GM18870 (cell line): ENCODE measurements around the gene TMEM175.
"Not testable (repeated sequence)": the region's sequence is repeated elsewhere in the genome, so short reads cannot be mapped to it uniquely, and the experiment has no call there.

Source experiments
- ATAC-seq: cut with Tn5 transposase; IDR thresholded peaks from one replicate; pipeline ENCODE4 v1.9.1; 2021; ENCODE audit warnings: moderate library complexity; ENCODE audit not compliant: unreplicated experiment

TMEM175 gene

DNA sequence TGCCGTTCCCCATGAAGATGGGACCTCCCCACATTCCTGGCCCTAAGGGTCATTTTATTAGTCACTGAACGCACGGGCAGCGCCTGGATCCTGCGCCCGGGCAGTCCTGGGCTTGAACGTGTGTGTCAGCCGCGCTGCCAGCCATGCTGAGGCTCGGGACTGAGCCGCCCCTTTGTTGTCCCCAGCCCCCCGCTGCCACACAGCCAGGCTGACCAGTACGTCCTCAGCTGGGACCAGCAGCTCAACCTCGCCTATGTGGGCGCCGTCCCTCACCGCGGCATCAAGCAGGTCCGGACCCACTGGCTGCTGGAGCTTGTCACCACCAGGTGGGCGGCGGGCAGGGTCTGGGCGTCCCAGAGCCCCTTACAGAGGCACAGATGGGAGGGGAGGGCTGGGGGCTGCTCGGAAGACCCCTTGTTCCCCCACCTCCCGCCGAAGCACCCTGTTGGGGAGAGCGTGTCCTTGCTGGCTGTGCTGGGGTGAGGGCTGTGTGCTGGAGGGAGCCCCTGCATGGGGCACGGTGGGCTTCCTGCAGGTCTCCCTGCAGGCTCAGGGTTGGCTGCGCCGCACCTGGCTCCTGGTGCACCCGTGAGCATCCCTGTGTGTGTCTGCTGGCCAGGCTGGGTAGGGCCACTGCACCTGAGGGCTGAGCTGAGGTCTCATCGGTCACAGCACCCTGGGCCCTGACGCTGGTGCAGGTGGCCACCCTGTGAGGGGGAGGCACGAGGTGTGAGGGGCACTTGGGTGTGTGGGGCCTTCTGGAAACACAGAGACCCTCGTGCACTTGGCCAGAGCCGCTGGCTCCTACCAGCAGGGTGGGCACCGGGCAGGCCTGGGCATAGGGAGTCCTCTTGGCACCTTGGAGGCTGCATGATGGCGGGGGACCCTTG, 55.6 kb downstream of the TMEM175 start:
- ATAC-seq, result no peak

DNA sequence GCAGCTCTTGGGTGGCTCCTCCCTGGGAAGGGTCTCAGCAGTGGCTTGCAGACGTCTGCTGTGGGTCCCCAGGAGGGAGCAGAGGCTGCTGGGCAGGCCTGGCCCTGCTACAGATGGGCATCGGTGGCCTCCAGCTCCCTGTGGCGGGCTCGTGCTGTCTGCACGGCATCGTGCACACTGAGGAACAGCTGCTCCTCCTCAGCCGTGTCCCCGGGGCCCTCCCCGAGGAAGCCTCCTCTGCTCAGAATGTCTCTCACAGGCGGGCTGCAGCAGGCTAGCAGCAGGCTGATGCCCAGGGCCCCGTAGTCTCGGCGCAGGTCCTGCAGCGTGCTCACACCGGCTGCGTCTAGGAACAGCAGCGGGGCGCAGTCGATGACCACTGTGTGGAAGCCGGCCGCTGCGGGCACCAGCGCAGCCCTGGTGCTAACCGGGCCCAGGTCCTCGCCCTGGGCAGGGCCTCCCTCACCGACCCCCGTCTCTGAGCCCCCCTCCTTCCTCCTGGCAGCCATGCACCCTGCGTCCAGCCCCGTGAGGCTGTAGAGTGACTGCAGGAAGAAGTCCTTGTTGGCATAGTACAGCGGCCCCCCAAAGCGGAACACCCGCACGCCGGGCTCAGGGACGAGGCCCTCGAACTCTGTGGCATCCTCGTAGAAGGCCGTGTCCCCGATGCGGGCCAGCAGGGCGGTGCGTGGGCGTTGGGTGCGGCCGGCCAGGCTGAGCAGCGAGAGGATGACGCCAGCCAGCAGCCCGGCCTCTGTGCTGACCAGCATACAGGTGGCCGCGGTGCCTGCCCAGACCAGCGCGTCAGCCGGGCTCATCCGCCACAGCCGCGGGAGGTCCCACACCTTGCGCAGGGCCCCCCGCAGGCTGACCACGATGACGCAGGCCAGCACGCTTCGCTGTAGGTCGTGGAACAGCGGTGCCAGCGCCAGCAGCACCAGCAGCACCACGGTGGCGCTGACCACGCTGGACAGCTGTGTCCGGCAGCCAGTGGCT, 56.8 kb downstream of the TMEM175 start:
- no peak for ATAC-seq

DNA sequence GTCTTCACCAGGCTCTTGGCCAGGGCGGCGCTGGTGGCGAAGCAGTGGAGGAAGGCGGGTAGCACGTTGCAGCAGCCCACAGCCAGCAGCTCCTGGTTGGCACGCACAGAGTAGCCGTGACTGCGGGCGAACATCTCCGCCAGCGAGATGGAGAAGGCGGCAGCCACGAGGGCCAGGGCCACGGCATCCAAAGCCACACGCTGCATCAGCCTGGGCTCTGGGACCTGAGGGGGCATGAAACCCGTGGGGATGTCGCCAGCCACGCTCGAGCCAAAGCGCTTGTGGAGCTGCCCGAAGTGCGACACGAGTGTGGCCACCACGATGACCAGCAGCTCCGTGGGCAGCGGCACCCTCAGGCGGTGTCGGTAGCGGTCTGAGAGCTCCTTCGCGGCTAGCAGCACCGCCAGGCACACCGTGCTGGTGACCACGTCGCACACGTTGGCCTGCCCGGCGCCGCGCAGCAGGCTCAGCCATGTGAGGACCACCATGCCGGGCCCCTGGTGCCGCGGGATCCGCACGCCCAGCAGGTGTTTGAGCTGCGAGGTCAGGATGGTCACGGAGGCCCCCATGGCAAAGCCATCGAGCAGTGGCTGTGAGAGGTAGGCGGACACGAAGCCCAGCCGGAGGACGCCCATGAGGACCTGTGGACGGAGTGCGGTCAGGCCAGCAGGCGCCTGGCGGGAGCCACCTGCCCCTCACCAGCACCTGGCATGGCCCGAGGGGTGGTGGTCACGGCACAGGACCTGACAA, 57.6 kb downstream of the TMEM175 start:
- no peak for ATAC-seq

DNA sequence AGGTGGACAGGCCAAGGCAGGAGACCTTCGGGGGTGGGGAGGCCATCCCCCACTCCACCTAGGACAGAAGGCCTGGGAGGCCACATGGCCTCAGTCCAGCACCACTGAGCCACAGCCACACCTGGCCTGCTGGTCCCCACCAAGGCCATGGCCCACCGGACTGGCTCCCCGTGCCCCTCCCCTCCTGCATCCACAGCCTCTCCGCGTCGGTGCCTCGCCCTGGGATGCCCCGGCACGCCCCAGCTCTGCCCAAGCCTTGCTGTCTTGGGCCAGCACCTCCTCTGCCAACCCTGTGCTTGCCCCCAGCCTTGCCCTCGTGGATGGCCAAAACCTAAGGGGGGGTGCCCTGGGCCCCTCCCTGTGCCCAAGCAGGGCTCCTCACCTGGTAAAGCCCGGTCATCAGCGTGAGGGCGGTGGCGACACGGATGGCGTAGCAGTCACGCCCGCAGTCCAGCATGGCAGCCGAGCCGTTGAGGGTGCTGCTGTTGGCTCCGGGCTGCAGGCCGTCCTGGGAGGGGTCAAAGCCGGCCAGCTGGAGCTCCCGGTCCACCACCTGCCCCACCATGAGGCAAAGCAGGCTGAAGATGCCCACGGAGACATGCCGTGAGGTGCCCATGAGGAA, 58.6 kb downstream of the TMEM175 start:
- no peak for ATAC-seq

DNA sequence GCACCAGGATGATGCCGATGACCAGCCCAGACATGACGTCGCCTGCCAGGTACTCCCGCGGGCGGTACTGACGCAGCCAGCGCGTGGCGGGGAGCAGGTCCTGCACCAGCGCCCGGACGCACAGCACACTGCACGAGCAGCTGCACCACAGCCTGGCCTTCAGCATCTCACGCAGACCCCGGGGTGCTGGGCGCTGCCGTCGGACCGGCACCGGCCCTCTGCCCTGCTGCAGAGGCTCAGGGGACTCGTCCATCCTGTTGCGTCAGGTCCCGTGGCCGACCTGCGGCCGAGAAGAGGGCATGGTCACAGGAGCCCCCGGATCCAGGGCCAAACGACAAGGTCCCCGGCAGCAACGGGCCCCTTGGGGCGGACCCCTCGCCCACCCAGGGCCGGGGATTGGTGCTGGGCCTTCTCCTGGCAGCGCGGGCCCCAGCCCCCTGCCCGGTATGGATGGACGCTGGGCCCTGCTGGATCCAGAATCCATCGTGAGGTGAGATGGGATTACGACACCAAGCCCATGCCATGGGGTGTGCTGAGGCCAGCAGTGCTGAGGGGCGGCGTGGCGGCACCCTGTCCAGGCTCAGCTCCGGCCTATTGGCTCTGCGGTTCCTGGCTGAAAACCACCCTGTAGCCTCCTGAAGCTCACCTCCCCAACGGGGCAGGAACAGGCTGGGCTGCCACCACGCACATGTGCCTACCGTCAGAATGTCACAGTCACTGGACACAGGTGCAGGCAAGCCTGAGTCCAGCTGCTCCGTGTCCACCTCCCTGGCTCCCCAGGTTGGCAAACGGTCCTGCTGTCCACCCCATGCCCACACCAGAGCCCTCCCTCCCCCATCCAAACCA, 59.4 kb downstream of the TMEM175 start:
- ATAC-seq, result no peak

DNA sequence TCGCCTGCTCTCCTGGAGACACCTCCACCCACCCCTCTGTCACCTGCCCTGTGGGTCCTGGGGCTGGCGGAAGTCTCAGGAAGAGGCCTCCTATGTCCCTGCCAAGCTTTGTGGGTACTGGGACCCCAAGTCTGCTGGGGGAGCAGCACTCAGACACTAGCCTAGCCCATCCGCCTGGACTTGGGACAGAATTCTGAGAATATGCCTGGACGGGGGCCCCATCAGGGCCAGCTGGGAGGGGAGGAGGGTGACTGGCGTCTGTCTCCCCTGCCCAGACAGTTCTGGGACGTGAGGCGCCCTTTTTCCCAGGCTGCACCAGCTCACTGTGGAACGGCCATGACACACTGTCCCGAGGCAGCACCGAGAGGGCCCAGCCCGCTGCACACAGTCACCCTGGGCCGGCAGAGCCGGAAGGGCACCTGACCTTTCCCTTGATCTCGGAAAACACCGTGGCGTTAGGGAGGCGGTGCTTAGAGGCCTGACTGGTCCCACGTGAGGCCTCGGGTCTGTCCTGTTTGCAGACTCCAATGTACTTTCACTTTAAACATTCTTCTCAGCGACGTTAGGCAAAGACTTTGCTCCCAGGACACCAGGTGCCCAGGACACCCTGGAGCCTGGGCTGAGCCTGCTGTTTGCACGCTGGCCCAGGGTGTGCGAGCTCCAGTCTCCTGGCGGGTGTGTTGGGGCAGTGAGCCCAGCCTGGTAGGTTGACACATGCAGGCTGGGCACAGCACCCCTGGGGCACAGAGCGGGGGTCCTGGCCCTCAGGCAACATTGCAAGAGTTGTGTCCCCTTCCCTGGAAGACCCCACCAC, 60.2 kb downstream of the TMEM175 start:
- ATAC-seq, result no peak

DNA sequence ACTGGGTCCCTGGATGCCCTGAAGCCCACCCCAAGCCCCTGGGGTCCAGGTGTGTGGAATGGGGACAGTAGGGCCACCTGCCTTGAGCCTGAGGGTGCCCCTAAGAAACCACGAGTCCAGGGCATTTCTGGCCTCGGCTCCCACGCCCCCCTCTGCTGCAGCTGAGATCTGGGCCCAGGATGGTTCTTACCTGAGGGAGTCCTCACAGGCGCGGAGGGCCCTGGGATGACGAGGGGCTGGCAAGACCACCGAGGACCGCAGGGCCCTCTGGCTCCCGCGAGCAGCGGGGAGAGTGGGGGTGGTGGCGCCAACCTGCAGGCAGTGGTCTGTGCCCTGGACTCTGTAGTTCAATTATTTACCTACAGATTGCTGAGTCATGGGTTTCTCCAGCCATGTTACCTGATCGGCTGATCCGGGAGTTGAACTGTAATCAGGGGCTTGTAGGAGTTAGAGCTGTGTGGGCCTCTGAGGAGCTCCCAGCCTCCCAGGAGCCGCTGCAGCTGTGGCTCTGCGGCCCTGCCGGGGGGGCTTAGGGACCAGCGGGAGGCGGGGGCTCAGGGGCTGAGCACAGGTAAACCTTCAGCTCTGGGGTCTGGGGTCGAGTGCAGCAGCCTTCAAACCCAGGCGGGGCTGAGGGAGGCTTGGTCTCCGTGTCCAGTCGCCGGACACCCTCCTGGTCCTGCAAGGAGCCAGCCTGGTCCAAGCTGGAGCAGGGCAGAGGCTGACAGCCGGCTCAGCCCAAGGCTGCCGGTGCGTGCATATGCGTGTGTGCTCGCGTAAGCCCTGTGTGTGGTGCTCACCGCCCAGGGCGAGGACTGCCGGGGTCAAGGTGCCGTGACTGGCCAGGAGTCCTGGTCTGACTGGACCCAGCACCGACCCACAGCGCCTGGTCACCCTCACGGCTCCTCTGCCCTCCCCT, 61.1 kb downstream of the TMEM175 start, which contains the start of gene SLC26A1:
SLC26A1 (minus strand) TSS at position 294 of the 919 bp plus-strand sequence. CDS start 1,701 bp downstream, outside the sequence.
- ATAC-seq, result no peak

DNA sequence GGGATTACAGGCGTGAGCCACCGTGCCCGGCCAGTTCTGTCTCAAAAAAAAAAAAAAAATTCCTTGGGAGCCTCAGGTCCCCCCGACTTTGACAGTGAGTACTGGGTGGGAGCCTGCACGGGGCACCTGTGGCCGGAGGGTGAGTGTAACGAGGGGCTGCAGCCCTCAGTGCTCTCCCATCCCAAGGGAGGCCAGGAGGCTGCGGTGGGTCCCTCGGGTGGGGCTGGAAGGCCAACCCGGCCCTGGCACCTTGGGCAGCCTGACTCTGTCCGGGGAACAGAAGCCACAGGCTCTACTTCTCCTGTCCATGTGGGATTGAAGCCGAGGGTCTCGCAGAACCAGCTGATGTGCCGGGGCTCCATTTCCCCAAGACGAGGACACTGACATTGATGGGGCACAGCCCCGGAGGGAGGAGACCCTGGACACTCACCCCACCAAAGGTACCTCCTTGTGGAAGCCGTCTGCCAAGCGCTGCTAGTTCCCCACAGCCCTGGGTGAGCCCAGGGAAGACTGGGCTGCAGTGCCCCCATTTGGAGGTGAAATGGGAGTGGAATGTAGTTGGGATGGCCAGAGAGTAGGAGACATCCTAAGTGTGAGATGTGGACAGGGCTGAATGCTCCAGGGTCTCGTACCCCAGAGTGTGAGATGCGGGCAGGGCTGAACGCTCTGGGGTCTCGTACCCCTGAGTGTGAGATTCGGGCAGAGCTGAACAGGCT, 63.2 kb downstream of the TMEM175 start:
- no peak for ATAC-seq

DNA sequence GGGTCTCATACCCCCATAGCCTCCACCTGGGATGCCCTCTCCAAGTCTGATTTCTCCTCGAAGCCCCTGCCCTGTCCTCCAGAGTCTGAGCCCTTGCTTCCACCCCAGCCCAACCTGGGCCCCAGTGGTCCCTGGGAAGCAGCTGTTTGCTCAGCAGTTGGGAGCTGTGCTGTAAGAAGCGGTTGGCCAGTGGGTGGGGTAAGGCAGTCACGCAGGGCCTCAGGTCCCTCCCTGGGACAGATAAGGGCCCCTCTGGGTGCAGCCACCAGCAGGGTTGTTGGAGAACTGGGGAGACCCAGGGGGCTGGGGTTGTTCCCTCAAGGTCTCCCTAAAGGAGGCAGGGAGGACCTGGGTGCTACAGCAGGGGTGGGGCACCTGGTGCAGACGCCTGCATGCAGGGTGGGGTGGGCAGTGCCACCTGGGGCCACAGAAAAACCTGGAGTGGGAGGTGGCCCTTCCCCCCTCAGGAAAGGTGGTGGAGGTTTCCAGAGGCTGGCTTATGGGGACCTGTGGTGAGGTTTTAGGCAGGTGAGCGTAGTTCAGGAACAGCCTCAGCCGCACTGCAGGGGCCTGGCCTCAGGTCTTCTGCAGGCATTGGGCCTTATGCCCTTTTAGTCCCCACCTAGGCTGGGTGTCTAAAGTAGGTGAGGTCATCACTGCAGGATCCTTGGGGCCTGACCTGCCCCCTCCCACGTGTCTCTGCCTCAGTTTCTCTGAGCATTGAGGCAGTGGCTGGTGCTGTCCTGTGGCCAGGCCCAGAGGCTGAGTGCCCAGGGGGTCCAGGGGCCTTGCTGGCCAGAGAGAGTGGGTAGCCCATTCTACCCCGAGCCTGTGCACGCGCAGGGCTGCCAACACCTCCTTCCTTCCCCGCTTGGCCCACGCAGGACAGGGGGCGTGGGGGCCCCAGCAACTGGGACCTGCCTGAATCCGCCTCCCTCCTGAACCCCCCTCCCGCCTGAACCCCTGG, 64.1 kb downstream of the TMEM175 start:
- no peak for ATAC-seq

DNA sequence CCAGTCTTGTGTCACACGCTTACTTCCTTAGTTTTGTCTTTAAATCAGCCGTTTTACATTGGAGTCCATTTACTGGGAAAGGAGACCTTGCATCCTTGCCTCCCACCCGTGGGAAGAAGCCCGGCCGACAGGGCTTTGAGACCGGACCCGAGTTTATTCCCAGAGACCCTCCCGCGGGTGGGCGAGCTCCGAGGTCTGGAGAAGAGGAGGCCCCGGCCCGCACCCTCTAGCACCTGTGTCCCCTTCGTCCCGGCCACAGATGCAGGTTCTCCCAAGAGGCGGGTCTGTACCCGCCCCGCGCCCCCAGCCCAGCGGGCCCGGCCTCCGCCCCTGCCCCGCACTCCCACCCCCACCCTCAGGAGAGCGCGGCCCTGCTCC, 64.7 kb downstream of the TMEM175 start:
- no peak for ATAC-seq

DNA sequence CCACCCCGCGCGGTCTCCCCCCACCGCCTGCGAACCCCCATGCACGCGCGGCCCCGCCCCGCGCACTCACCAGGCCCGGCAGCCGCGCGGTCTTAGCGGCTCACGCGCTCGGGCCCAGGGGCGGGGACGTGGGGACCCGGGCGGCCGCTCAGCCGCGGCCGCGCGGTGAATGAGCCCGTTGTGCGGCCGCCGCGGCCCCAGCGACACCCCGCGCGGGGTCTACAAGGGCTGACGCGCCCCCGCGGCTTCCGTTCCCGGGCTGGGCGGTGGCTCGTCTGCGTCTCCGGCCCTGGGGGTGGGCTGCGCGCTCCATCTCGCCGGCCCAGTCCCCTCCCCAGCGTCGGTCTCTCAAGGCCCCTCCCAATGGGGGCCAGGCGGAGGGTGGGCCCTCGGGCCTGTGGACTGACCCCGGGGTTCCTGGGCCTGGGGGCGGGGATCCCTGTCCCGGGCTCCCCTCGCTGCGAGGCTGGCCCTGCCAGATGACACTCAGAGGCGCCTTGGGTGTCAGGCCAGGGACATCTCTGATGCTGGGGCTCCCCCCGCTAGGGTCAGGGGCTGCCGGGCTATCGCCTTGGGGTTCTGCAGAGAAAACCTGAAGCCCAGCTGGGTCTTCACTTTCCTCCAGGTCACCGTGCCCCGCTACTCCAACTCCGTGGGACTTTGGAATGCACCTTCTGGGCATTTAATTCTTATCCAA, 65.3 kb downstream of the TMEM175 start:
- ATAC-seq, result no peak

DNA sequence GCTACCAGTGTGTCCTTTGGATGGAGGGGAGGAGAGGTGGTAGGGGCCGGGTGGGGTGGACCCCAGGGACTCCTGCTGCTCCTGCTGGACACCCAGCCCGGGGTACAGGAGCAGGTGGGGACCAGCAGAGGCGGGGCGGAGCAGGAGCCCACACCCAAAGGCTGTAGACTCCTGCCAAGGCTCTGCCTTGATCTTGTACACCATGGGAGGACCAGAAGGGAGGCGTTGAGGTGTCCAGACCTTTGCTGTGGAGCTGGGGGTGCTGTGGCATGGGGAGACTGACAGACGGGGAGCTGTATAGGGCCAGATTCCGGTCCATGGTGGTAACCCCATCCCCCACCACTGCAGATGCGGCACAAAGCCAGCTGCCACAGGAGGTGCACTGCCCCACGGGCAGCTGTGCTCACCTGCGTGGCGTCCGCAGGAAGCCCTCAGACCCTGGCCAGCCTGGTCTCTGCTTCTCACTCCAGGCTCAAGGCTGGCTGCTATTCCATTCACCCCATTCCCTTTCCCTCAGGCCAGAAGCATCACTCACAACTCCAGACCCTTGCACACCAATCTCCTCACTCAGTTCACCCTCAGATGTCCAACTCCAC, 65.9 kb downstream of the TMEM175 start:
- no peak for ATAC-seq

DNA sequence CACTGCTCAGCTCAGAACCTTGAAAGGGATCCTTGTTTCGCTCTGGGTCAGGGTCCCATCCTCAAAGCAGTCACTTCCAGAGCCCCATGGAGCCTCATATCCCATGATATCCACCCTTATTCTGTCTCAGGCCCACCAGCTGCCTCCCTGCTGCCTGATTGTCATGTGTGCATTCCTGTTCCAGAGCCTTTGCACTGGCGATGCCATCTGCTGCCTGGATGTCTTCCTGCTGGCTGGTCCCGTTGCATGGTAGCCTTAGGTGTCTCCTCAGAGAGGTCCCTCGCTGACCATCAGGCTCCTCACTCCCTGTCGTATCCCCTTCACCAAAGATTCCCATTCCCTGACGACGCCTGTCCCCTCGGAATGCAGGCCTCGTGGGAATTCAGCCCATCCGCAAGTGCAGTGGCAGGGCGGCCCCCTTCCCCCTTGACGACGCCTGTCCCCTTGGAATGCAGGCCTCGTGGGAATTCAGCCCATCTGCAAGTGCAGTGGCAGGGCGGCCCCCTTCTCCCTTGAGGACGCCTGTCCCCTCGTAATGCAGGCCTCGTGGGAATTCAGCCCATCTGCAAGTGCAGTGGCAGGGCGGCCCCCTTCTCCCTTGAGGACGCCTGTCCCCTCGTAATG, 67.1 kb downstream of the TMEM175 start:
- not testable (repeated sequence) for ATAC-seq

DNA sequence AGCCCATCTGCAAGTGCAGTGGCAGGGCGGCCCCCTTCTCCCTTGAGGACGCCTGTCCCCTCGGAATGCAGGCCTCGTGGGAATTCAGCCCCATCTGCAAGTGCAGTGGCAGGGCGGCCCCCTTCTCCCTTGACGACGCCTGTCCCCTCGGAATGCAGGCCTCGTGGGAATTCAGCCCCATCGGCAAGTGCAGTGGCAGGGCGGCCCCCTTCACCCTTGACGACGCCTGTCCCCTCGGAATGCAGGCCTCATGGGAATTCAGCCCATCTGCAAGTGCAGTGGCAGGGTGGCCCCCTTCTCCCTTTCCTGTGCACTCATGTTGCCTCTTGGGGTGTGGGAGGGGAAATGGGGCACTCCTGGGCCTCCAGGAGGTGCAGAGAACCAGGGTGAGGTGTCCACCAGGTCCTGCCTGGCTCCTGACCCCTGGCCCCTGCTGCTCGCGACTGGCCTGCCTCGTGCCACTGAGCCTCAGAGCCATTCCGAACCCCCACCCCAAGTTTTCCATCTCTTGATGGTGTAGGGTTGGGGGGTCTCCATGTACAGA, 67.7 kb downstream of the TMEM175 start:
- ATAC-seq, result no peak
